HCT116 (cell line): ENCODE measurements around the gene RPL15. TPM values are rescaled to one million over a fixed set of nuclear protein-coding genes. Genes with fewer than 3 reads are reported as not detected.

ENCODE experiments used
- ATAC-seq: fragments of 200-7000 bp; cut with Tn5 transposase; 2 replicates; pipeline ENCODE4 v1.9.1; 2020; ENCODE audit warnings: mild to moderate bottlenecking, moderate library complexity
- BruUV-seq: library from RNA; stranded (reverse); fragments of 400-500 nt; replicated peaks from 2 replicates; lab custom pipeline; 2021; lab: Mats Ljungman, UMichigan
- CTCF ChIA-PET: fragments of 300-600 bp; sonication (Branson Sonifier 250); formaldehyde crosslinking; loops from one replicate; lab custom pipeline; 2021; ENCODE audit warnings: antibody characterized with exemption; lab: Charles Lee
- POLR2A ChIA-PET: fragments of 300-600, 350-600 bp; sonication (Branson Sonifier 250); formaldehyde crosslinking; loops from one replicate; lab custom pipeline; 2021; ENCODE audit warnings: antibody characterized with exemption; lab: Charles Lee
- RAD21 ChIA-PET, 2 experiments: fragments of 300-600 bp; sonication (Branson Sonifier 250); formaldehyde crosslinking; loops; one replicate each; lab custom pipeline; 2023; ENCODE audit warnings: low total read pairs in 2 of 2; ENCODE audit not compliant: uncharacterized antibody in 2 of 2, unreplicated experiment in 2 of 2, low non-redundant PET in 1 of 2; lab: Charles Lee
- DNase-seq: peaks from one replicate; pipeline ENCODE4 v3.0.0-alpha.2; 2010; ENCODE audit warnings: low read depth, low spot score
- H2AFZ ChIP-seq: fragments of 200-600 bp; shearing (Covaris generic), sonication (generic); 2 replicates; pipeline ENCODE4 v1.6.1; 2017; ENCODE audit warnings: low read depth, mixed run types, mixed read lengths, antibody characterized with exemption, low read length; ENCODE audit not compliant: poor library complexity, severe bottlenecking
- H3K27ac ChIP-seq: 2 replicates; pipeline ENCODE4 v1.5.1; 2012; ENCODE audit warnings: low read depth, low read length
- H3K27me3 ChIP-seq: fragments of 200-600 bp; sonication (generic); 2 replicates; pipeline ENCODE4 v1.6.1; 2016; ENCODE audit warnings: mixed run types, low read length, mixed read lengths; ENCODE audit not compliant: insufficient read depth
- H3K36me3 ChIP-seq, 2 experiments: fragments of 200-500 bp in 1 of 2; fragments of 200-600 bp in 1 of 2; sonication (Bioruptor generic) in 1 of 2; sonication (generic) in 1 of 2; 2 replicates each; pipeline versions ENCODE4 v1.5.1 to v1.6.1; 2014 to 2016; ENCODE audit warnings: low read length in 2 of 2, inconsistent platforms in 1 of 2, mixed read lengths in 1 of 2, mixed run types in 1 of 2; ENCODE audit not compliant: insufficient read depth in 2 of 2, control insufficient read depth in 1 of 2
- H3K4me1 ChIP-seq, 2 experiments: fragments of 200-600 bp in 1 of 2; sonication (generic) in 1 of 2; 2 replicates each; pipeline versions ENCODE4 v1.5.1 to v1.6.1; 2012 to 2017; ENCODE audit warnings: low read length in 2 of 2, inconsistent platforms in 1 of 2, mild to moderate bottlenecking in 1 of 2, mixed read lengths in 1 of 2, mixed run types in 1 of 2, moderate library complexity in 1 of 2; ENCODE audit not compliant: insufficient read depth in 2 of 2, control insufficient read depth in 1 of 2
- H3K4me2 ChIP-seq: fragments of 200-600 bp; sonication (generic); 2 replicates; pipeline ENCODE4 v1.6.1; 2017; ENCODE audit warnings: mixed run types, low read length, mixed read lengths
- H3K4me3 ChIP-seq, 2 experiments: fragments of 200-600 bp in 1 of 2; sonication (generic) in 1 of 2; replicated peaks in 1 of 2; 2 replicates each; pipeline ENCODE4 v1.5.1; 2011 to 2016; ENCODE audit warnings: low read length in 2 of 2, control low read depth in 1 of 2, low read depth in 1 of 2, mild to moderate bottlenecking in 1 of 2, mixed read lengths in 1 of 2, mixed run types in 1 of 2
- H3K79me2 ChIP-seq: fragments of 200-600 bp; sonication (generic); 2 replicates; pipeline ENCODE4 v1.6.1; 2017; ENCODE audit warnings: mild to moderate bottlenecking, mixed run types, low read length, moderate library complexity, mixed read lengths; ENCODE audit not compliant: insufficient read depth
- H3K9ac ChIP-seq: fragments of 200-600 bp; sonication (generic); 2 replicates; pipeline ENCODE4 v1.6.1; 2016; ENCODE audit warnings: low read length, mixed read lengths
- H3K9me2 ChIP-seq: fragments of 200-600 bp; sonication (generic), shearing (Covaris generic); 2 replicates; pipeline ENCODE4 v1.6.1; 2017; ENCODE audit warnings: mixed run types, mild to moderate bottlenecking, moderate library complexity; ENCODE audit not compliant: insufficient read depth
- H3K9me3 ChIP-seq, 2 experiments: fragments of 200-500 bp in 1 of 2; fragments of 200-600 bp in 1 of 2; sonication (Bioruptor generic) in 1 of 2; sonication (generic) in 1 of 2; 2 replicates each; pipeline ENCODE4 v1.6.1; 2014 to 2017; ENCODE audit warnings: low read length in 2 of 2, mixed read lengths in 2 of 2, inconsistent platforms in 1 of 2, low read depth in 1 of 2, mild to moderate bottlenecking in 1 of 2, mixed run types in 1 of 2, moderate library complexity in 1 of 2; ENCODE audit not compliant: control insufficient read depth in 1 of 2, insufficient read depth in 1 of 2
- H4K20me1 ChIP-seq: fragments of 200-600 bp; sonication (generic), shearing (Covaris generic); 2 replicates; pipeline ENCODE4 v1.6.1; 2017; ENCODE audit warnings: mixed run types, mild to moderate bottlenecking, moderate library complexity; ENCODE audit not compliant: insufficient read depth
- CBX3 ChIP-seq: IDR thresholded peaks from 2 replicates; pipeline ENCODE4 v1.6.1; 2012; ENCODE audit warnings: low read depth
- CEBPB ChIP-seq: IDR thresholded peaks from 2 replicates; pipeline ENCODE4 v1.6.1; 2012; ENCODE audit warnings: low read depth
- ELF1 ChIP-seq: IDR thresholded peaks from 2 replicates; pipeline ENCODE4 v1.6.1; 2012; ENCODE audit warnings: low read depth, borderline replicate concordance
- EZH2 ChIP-seq: fragments of 200-600 bp; sonication (generic); IDR thresholded peaks from 2 replicates; pipeline ENCODE4 v1.6.1; 2017; ENCODE audit warnings: antibody characterized with exemption, mixed run types
- FOSL1 ChIP-seq: IDR thresholded peaks from 2 replicates; pipeline ENCODE4 v1.6.1; 2012; ENCODE audit warnings: low read depth
- RAD21 ChIP-seq: IDR thresholded peaks from 2 replicates; pipeline ENCODE4 v1.6.1; 2012; ENCODE audit warnings: low read depth, mild to moderate bottlenecking
- ZFX ChIP-seq: fragments of 450-650 bp; IDR thresholded peaks from 2 replicates; pipeline ENCODE4 v1.6.1; 2017
- ZNF274 ChIP-seq: fragments of 200-500 bp; sonication (Bioruptor generic); IDR thresholded peaks from 2 replicates; pipeline ENCODE4 v1.6.1; 2014; ENCODE audit warnings: mild to moderate bottlenecking, low read depth, low read length, inconsistent platforms
- intact Hi-C: fragments of 100-400 bp; cut with micrococcal nuclease; formaldehyde crosslinking; loops from 2 replicates; pipeline ENCODE4 v1.10.0; 2022
- total RNA-seq: library from RNA; stranded (reverse); gene quantifications from one replicate; pipeline ENCODE4 v1.2.1, GENCODE V29; 2021; ENCODE audit not compliant: unreplicated experiment
- TF ChIP-seq, protein P1 (sequence below): IDR thresholded peaks from 2 replicates; pipeline ENCODE4 v1.6.1; 2012
- TF ChIP-seq, protein P2 (sequence below): IDR thresholded peaks from 2 replicates; pipeline ENCODE4 v1.6.1; 2012; ENCODE audit warnings: low read depth

RPL15 gene
- total RNA-seq, 1 experiment from 2014 or later = 2,177 TPM

DNA sequence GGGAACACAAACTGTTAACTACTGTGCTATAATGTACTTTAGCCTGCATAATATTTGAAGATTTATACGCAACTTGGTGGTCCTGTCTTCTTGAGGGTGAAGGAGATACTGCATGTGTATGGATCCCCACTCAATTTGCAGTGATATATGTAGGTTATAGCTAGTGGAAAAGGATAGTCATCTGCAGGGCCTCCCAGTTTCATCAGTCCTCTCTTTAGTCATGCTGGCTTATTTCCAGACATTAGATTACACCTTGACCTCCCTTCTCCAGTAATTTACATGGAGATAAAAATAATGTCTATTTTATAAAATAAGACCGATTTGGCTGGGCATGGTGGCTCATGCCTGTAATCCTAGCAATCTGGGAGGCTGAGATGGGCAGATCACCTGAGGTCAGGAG lies 31.8 kb downstream of the RPL15 start (continued):
- TF ChIP-seq FOSL1 = peak; percentile 37; the same call in 1 of the 2 replicates
- no peak for TF ChIP-seq ELF1
- TF ChIP-seq CBX3 = no peak
- TF ChIP-seq, protein P1, sequence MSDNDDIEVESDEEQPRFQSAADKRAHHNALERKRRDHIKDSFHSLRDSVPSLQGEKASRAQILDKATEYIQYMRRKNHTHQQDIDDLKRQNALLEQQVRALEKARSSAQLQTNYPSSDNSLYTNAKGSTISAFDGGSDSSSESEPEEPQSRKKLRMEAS = no peak

- Histone ChIP-seq H3K79me2 (peaks cover 86% of the 10 kb centered on the region), H3K9ac (peak overlapping the region; percentile 14; the same call in 1 of the 2 replicates), H3K4me1 (peaks cover 39 to 58% of the 10 kb centered on the region in 2 experiments), H3K36me3 (peaks cover 1 to 5% of the 10 kb centered on the region in 2 experiments; a peak in 2 of 4 replicates), H3K4me2 (peak overlapping the region; percentile 27), H3K9me3 (no peaks in the 10 kb centered on the region), H3K9me2 (no peaks in the 10 kb centered on the region), H3K27ac (no peak overlapping the region), H2AFZ (no peak overlapping the region), H4K20me1 (peaks cover 19% of the 10 kb centered on the region; the same call in 1 of the 2 replicates), H3K4me3 (no peak overlapping the region), H3K27me3 (no peaks in the 10 kb centered on the region)
- ATAC-seq = no peak
- no peak for TF ChIP-seq RAD21
- no peak for TF ChIP-seq ZNF274
- no peak for TF ChIP-seq CBX3
- TF ChIP-seq, protein P2, sequence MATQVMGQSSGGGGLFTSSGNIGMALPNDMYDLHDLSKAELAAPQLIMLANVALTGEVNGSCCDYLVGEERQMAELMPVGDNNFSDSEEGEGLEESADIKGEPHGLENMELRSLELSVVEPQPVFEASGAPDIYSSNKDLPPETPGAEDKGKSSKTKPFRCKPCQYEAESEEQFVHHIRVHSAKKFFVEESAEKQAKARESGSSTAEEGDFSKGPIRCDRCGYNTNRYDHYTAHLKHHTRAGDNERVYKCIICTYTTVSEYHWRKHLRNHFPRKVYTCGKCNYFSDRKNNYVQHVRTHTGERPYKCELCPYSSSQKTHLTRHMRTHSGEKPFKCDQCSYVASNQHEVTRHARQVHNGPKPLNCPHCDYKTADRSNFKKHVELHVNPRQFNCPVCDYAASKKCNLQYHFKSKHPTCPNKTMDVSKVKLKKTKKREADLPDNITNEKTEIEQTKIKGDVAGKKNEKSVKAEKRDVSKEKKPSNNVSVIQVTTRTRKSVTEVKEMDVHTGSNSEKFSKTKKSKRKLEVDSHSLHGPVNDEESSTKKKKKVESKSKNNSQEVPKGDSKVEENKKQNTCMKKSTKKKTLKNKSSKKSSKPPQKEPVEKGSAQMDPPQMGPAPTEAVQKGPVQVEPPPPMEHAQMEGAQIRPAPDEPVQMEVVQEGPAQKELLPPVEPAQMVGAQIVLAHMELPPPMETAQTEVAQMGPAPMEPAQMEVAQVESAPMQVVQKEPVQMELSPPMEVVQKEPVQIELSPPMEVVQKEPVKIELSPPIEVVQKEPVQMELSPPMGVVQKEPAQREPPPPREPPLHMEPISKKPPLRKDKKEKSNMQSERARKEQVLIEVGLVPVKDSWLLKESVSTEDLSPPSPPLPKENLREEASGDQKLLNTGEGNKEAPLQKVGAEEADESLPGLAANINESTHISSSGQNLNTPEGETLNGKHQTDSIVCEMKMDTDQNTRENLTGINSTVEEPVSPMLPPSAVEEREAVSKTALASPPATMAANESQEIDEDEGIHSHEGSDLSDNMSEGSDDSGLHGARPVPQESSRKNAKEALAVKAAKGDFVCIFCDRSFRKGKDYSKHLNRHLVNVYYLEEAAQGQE = no peak
- no peak for TF ChIP-seq ZFX
- no peak for TF ChIP-seq CEBPB
- TF ChIP-seq EZH2 = no peak
- ChIA-PET RAD21 (no interaction called here), CTCF (no interaction called here), POLR2A (interaction anchor here (1.4 kb wide), 1 partner anchor 33 kb away, joined by 4 read pairs; the partner anchor contains the start of genes NKIRAS1 and RPL15)
- no peak for DNase-seq
- no TSS peak for BruUV-seq
- intact Hi-C loops = no loop called here
Measured at GRCh38 chr3:23949784-23950183, 32.9 kb downstream of the RPL15 start.
